Measurements from ENCODE around the gene CHD3.

GRCh38 chr17:7903154-7904103 lies 14.8 kb downstream of the CHD3 start:
- TF ChIP-seq, protein P1, sequence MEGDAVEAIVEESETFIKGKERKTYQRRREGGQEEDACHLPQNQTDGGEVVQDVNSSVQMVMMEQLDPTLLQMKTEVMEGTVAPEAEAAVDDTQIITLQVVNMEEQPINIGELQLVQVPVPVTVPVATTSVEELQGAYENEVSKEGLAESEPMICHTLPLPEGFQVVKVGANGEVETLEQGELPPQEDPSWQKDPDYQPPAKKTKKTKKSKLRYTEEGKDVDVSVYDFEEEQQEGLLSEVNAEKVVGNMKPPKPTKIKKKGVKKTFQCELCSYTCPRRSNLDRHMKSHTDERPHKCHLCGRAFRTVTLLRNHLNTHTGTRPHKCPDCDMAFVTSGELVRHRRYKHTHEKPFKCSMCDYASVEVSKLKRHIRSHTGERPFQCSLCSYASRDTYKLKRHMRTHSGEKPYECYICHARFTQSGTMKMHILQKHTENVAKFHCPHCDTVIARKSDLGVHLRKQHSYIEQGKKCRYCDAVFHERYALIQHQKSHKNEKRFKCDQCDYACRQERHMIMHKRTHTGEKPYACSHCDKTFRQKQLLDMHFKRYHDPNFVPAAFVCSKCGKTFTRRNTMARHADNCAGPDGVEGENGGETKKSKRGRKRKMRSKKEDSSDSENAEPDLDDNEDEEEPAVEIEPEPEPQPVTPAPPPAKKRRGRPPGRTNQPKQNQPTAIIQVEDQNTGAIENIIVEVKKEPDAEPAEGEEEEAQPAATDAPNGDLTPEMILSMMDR (IDR thresholded peaks at IDR 0.05 in 4 of 5, conservative IDR thresholded peaks at IDR 0.05 in 1 of 5) = no peak
- no peak for TF ChIP-seq POLR2A (IDR thresholded peaks at IDR 0.05)
